IPS-11a (cell line): ENCODE measurements around the gene AMN.

Experiments
- H3K4me3 ChIP-seq: one replicate; pipeline ENCODE4 v1.5.1; 2013; ENCODE audit warnings: low read depth, low read length, control low read depth

AMN gene

GRCh38 chr14:102964152-102964730, 41.8 kb downstream of the AMN start:
- no peak overlapping the region for H3K4me3 ChIP-seq

GRCh38 chr14:102965282-102965681, 42.8 kb downstream of the AMN start:
- H3K4me3 ChIP-seq, result no peak overlapping the region

GRCh38 chr14:102965971-102966655, 43.6 kb downstream of the AMN start:
- no peak overlapping the region for H3K4me3 ChIP-seq

GRCh38 chr14:102966681-102967505, 44.4 kb downstream of the AMN start:
- H3K4me3 ChIP-seq, result no peak overlapping the region

GRCh38 chr14:102967506-102967795, 45.0 kb downstream of the AMN start:
- no peak overlapping the region for H3K4me3 ChIP-seq

GRCh38 chr14:102968306-102968705, 45.8 kb downstream of the AMN start:
- H3K4me3 ChIP-seq, result no peak overlapping the region

GRCh38 chr14:102969060-102969791, 46.8 kb downstream of the AMN start:
- H3K4me3 ChIP-seq, result no peak overlapping the region

GRCh38 chr14:102969901-102970300, 47.4 kb downstream of the AMN start:
- H3K4me3 ChIP-seq, result no peak overlapping the region

- no peak overlapping the region for H3K4me3 ChIP-seq
Measured at GRCh38 chr14:102970496-102970895, 48.0 kb downstream of the AMN start.

- H3K4me3 ChIP-seq, result no peak overlapping the region
Measured at GRCh38 chr14:102971314-102971713, 48.9 kb downstream of the AMN start.

- no peak overlapping the region for H3K4me3 ChIP-seq
Measured at GRCh38 chr14:102971836-102972606, 49.6 kb downstream of the AMN start.

GRCh38 chr14:102973706-102974285, 51.3 kb downstream of the AMN start:
- H3K4me3 ChIP-seq, result no peak overlapping the region

- no peak overlapping the region for H3K4me3 ChIP-seq
Measured at GRCh38 chr14:102975662-102976061, 53.2 kb downstream of the AMN start.

- no peak overlapping the region for H3K4me3 ChIP-seq
Measured at GRCh38 chr14:102977475-102977874, 55.0 kb downstream of the AMN start.

- no peak overlapping the region for H3K4me3 ChIP-seq
Measured at GRCh38 chr14:102979406-102979805, 56.9 kb downstream of the AMN start.

- H3K4me3 ChIP-seq, result no peak overlapping the region
Measured at GRCh38 chr14:102980409-102980810, 57.9 kb downstream of the AMN start.
